Measurements from ENCODE around the gene EIF4G3. TPM values are rescaled to one million over a fixed set of nuclear protein-coding genes. Genes with fewer than 3 reads are reported as not detected.
A peak's percentile ranks its signal among the peaks of the same experiment; 100 is the strongest.

EIF4G3 gene
- polyA plus RNA-seq, 3 donors, result 5.1 to 34.2 (median 5.8) TPM

DNA sequence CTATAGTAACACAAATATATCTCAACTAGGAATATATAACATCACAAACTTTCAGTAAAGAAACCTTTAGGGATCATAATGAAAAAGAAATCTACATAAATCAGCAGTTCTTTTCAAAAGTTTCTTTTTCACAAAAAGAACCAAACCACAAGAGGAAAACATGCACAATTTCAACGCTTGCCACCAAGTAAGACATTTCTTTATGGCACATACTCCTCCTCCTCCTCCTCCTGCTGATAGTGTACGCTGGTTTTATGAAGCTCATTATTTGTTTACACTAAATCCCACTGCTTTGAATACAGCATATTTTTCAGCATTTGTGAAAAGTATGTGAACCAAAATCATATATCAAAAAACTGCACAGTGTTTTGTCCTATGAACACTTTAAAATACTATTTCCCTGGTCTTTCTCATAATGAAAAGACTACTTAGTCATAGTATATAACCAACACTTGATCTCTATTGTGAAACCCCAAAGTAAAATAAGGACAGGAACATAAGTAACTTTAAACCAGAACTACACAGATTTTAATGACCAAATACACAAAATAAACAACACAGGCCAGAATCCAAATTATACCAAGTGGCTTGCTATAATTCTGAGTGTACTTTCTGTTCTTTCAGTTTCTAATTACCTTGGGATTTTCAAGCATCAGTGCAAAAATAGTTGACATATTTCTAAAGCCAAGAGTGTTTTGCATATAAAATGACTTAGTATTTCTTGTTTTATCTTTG lies 184.2 kb downstream of the EIF4G3 start:
- H4K20me1 ChIP-seq (ENCODE audit: insufficient read depth, low read length), result no peaks in the 10 kb centered on the region
- no peak overlapping the region for H3K9ac ChIP-seq (ENCODE audit: insufficient read depth, low read length, poor library complexity, severe bottlenecking)
- H3K36me3 ChIP-seq (replicated peaks in 1 of 2; ENCODE audit: control insufficient read depth in 1 of 2, insufficient read depth in 2 of 2, low read length in 2 of 2), result peaks cover 0 to 15% of the 10 kb centered on the region in 2 donors
- no peaks in the 10 kb centered on the region for H3K79me2 ChIP-seq (ENCODE audit: insufficient read depth, low read length)
- Mint-ChIP-seq H3K36me3 (peaks cover 12 to 19% of the 10 kb centered on the region in 2 donors), H3K27ac (peak overlapping the region; percentile 27 to 84 (median 65)), H3K9me3 (no peaks in the 10 kb centered on the region), H3K4me3 (no peak overlapping the region), H3K27me3 (ENCODE audit: low read depth in 3 of 3) (no peaks in the 10 kb centered on the region), H3K4me1 (peaks cover 22% of the 10 kb centered on the region)
- H3K27me3 ChIP-seq (ENCODE audit: control insufficient read depth in 2 of 2, insufficient read depth in 2 of 2, low read length in 2 of 2), result no peaks in the 10 kb centered on the region
- DNase-seq, result peak; percentile 10 to 23 (median 12)
- H2AFZ ChIP-seq (ENCODE audit: insufficient read depth, low read depth, low read length, poor library complexity, severe bottlenecking), result no peak overlapping the region
- peak overlapping the region in 1 of 2 donors; percentile 28 for H3K27ac ChIP-seq (ENCODE audit: low read depth in 1 of 2, low read length in 2 of 2)
- no peak overlapping the region for H3K4me2 ChIP-seq (replicated peaks; ENCODE audit: extremely low read depth, low read length, poor library complexity, severe bottlenecking)
- no peaks in the 10 kb centered on the region for H3K9me3 ChIP-seq (replicated peaks in 1 of 2; ENCODE audit: control insufficient read depth in 1 of 2, insufficient read depth in 1 of 2, low read length in 2 of 2)
- intact Hi-C loops (cut with micrococcal nuclease), result loop anchor here in 1 of 2 donors (5.0 kb wide), 1 partner anchor 205 kb away; no protein-coding TSS in a partner anchor
- peaks cover 10 to 16% of the 10 kb centered on the region in 2 donors for H3K4me1 ChIP-seq (ENCODE audit: control insufficient read depth in 1 of 2, insufficient read depth in 2 of 2, low read length in 2 of 2)
- TF ChIP-seq, protein P1, sequence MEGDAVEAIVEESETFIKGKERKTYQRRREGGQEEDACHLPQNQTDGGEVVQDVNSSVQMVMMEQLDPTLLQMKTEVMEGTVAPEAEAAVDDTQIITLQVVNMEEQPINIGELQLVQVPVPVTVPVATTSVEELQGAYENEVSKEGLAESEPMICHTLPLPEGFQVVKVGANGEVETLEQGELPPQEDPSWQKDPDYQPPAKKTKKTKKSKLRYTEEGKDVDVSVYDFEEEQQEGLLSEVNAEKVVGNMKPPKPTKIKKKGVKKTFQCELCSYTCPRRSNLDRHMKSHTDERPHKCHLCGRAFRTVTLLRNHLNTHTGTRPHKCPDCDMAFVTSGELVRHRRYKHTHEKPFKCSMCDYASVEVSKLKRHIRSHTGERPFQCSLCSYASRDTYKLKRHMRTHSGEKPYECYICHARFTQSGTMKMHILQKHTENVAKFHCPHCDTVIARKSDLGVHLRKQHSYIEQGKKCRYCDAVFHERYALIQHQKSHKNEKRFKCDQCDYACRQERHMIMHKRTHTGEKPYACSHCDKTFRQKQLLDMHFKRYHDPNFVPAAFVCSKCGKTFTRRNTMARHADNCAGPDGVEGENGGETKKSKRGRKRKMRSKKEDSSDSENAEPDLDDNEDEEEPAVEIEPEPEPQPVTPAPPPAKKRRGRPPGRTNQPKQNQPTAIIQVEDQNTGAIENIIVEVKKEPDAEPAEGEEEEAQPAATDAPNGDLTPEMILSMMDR (IDR thresholded peaks at IDR 0.05), result no peak
- H3K4me3 ChIP-seq (replicated peaks in 1 of 3; ENCODE audit: low read depth in 2 of 3, low read length in 3 of 3), result no peak overlapping the region
- WGBS (ENCODE audit: insufficient coverage), result no CpG with 5 or more reads among the region's 2 CpGs

DNA sequence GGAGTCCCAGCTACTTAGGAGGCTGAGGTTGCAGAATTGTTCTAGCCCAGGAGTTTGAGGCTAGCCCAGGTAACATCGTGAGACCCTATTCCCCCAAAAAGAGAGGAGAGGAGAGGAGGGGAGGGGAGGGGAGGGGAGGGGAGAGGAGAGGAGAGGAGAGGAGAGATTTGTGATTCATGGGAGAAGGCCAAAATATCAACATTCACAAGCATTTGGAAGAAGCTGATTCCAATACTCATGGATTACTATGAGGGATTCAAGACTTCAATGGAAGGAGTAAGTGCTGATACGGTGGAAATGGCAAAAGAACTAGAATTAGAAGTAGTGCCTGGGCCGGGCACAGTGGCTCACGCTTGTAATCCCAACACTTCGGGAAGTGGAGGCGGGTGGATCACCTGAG lies 187.8 kb downstream of the EIF4G3 start:
- Histone ChIP-seq H3K4me3 (replicated peaks in 1 of 3; ENCODE audit: low read depth in 2 of 3, low read length in 3 of 3) (no peak overlapping the region), H3K27ac (ENCODE audit: low read depth in 1 of 2, low read length in 2 of 2) (no peak overlapping the region), H3K27me3 (ENCODE audit: control insufficient read depth in 2 of 2, insufficient read depth in 2 of 2, low read length in 2 of 2) (no peaks in the 10 kb centered on the region), H3K36me3 (replicated peaks in 1 of 2; ENCODE audit: control insufficient read depth in 1 of 2, insufficient read depth in 2 of 2, low read length in 2 of 2) (peaks cover 0 to 15% of the 10 kb centered on the region in 2 donors), H3K9ac (ENCODE audit: insufficient read depth, low read length, poor library complexity, severe bottlenecking) (no peak overlapping the region), H4K20me1 (ENCODE audit: insufficient read depth, low read length) (no peaks in the 10 kb centered on the region), H3K4me2 (replicated peaks; ENCODE audit: extremely low read depth, low read length, poor library complexity, severe bottlenecking) (no peak overlapping the region), H3K79me2 (ENCODE audit: insufficient read depth, low read length) (no peaks in the 10 kb centered on the region), H3K4me1 (ENCODE audit: control insufficient read depth in 1 of 2, insufficient read depth in 2 of 2, low read length in 2 of 2) (peaks cover 8 to 13% of the 10 kb centered on the region in 2 donors), H2AFZ (ENCODE audit: insufficient read depth, low read depth, low read length, poor library complexity, severe bottlenecking) (no peak overlapping the region), H3K9me3 (replicated peaks in 1 of 2; ENCODE audit: control insufficient read depth in 1 of 2, insufficient read depth in 1 of 2, low read length in 2 of 2) (no peaks in the 10 kb centered on the region)
- Mint-ChIP-seq H3K27ac (no peak overlapping the region), H3K36me3 (peaks cover 18 to 20% of the 10 kb centered on the region in 2 donors), H3K4me1 (peaks cover 18% of the 10 kb centered on the region), H3K9me3 (no peaks in the 10 kb centered on the region), H3K4me3 (no peak overlapping the region), H3K27me3 (ENCODE audit: low read depth in 3 of 3) (no peaks in the 10 kb centered on the region)
- TF ChIP-seq, protein P1 (IDR thresholded peaks at IDR 0.05), result no peak
- DNase-seq, result no peak
- intact Hi-C loops (cut with micrococcal nuclease), result loop anchor here in 1 of 2 donors (10.0 kb wide), 1 partner anchor 416 kb away; no protein-coding TSS in a partner anchor
- 92% methylated on average over 2 of the region's 6 CpGs for WGBS (ENCODE audit: insufficient coverage)
